Neural crest cell (in vitro differentiated cells): ENCODE measurements around the gene GPR63. TPM values are rescaled to one million over a fixed set of nuclear protein-coding genes. Genes with fewer than 3 reads are reported as not detected.

ENCODE experiments used
- DNase-seq: peaks from one replicate; pipeline ENCODE4 v3.0.0; 2021; ENCODE audit warnings: low read depth, mixed read lengths, low spot score
- H3K27ac Mint-ChIP-seq: one replicate; pipeline ENCODE4 v1.8.0; 2021; ENCODE audit warnings: mild to moderate bottlenecking, mixed read lengths; ENCODE audit not compliant: unreplicated experiment
- H3K27me3 Mint-ChIP-seq: 2 replicates; pipeline ENCODE4 v1.8.0; 2021; ENCODE audit warnings: low read depth, mild to moderate bottlenecking, mixed read lengths
- H3K36me3 Mint-ChIP-seq: 2 replicates; pipeline ENCODE4 v1.8.0; 2021; ENCODE audit warnings: low read depth, mild to moderate bottlenecking, mixed read lengths
- H3K4me1 Mint-ChIP-seq: 2 replicates; pipeline ENCODE4 v1.8.0; 2021; ENCODE audit warnings: mixed read lengths
- H3K4me3 Mint-ChIP-seq: one replicate; pipeline ENCODE4 v1.8.0; 2021; ENCODE audit warnings: mild to moderate bottlenecking, mixed read lengths
- H3K9me3 Mint-ChIP-seq: 2 replicates; pipeline ENCODE4 v1.8.0; 2021; ENCODE audit warnings: mixed read lengths
- CTCF ChIP-seq: fragments of 200-600 bp; sonication (generic); conservative IDR thresholded peaks from 2 replicates; pipeline ENCODE4 v1.5.0; 2021; ENCODE audit warnings: antibody characterized with exemption, mild to moderate bottlenecking
- total RNA-seq: library from RNA; stranded (reverse); gene quantifications from 2 replicates; pipeline ENCODE4 v1.2.1, GENCODE V29; 2021

Gene GPR63
- total RNA-seq, 1 donor from 2014 or later: 6.0 TPM

GRCh38 chr6:96821034-96821433 is 16.2 kb downstream of the GPR63 start:
- H3K4me3 Mint-ChIP-seq: no peak overlapping the region
- H3K9me3 Mint-ChIP-seq: peaks cover 2% of the 10 kb centered on the region
- no peaks in the 10 kb centered on the region for H3K27me3 Mint-ChIP-seq
- no peak for DNase-seq
- H3K4me1 Mint-ChIP-seq: no peaks in the 10 kb centered on the region
- H3K27ac Mint-ChIP-seq: no peak overlapping the region
- no peak for TF ChIP-seq CTCF
- H3K36me3 Mint-ChIP-seq: peaks cover 10% of the 10 kb centered on the region

GRCh38 chr6:96816301-96816817 is 20.9 kb downstream of the GPR63 start:
- Mint-ChIP-seq H3K27ac (no peak overlapping the region), H3K4me1 (peaks cover 2% of the 10 kb centered on the region), H3K4me3 (no peak overlapping the region), H3K36me3 (peaks cover under 1% of the 10 kb centered on the region), H3K27me3 (no peaks in the 10 kb centered on the region), H3K9me3 (no peaks in the 10 kb centered on the region)
- no peak for DNase-seq
- no peak for TF ChIP-seq CTCF

- no peak for DNase-seq
- Mint-ChIP-seq H3K27ac (no peak overlapping the region), H3K27me3 (no peaks in the 10 kb centered on the region), H3K36me3 (no peaks in the 10 kb centered on the region), H3K4me1 (peaks cover 5% of the 10 kb centered on the region), H3K9me3 (no peaks in the 10 kb centered on the region), H3K4me3 (no peak overlapping the region)
- TF ChIP-seq CTCF: no peak
Measured at GRCh38 chr6:96814625-96815024, 22.7 kb downstream of the GPR63 start.

GRCh38 chr6:96812077-96812703 is 25.1 kb downstream of the GPR63 start:
- TF ChIP-seq CTCF: no peak
- peaks cover 5% of the 10 kb centered on the region for H3K4me1 Mint-ChIP-seq
- no peaks in the 10 kb centered on the region for H3K27me3 Mint-ChIP-seq
- H3K36me3 Mint-ChIP-seq: no peaks in the 10 kb centered on the region
- H3K9me3 Mint-ChIP-seq: no peaks in the 10 kb centered on the region
- no peak overlapping the region for H3K27ac Mint-ChIP-seq
- no peak overlapping the region for H3K4me3 Mint-ChIP-seq
- no peak for DNase-seq

GRCh38 chr6:96811670-96812069 is 25.6 kb downstream of the GPR63 start:
- Mint-ChIP-seq H3K27ac (no peak overlapping the region), H3K36me3 (no peaks in the 10 kb centered on the region), H3K9me3 (no peaks in the 10 kb centered on the region), H3K4me1 (peaks cover 5% of the 10 kb centered on the region), H3K27me3 (no peaks in the 10 kb centered on the region), H3K4me3 (no peak overlapping the region)
- TF ChIP-seq CTCF: no peak
- DNase-seq: no peak
